GM12891 (cell line): Measurements from ENCODE around the gene MMP11.

Experiments
- POLR2A ChIP-seq: IDR thresholded peaks from 2 replicates; pipeline ENCODE4 v1.6.1; 2011; ENCODE audit warnings: low read depth, low read length, control low read depth
- TAF1 ChIP-seq: IDR thresholded peaks from 2 replicates; pipeline ENCODE4 v1.6.1; 2011; ENCODE audit warnings: low read depth, low read length, control low read depth

- TF ChIP-seq POLR2A, result no peak
- TF ChIP-seq TAF1, result no peak
Observed at GRCh38 chr22:23754220-23754919, 18.3 kb upstream of the MMP11 start, which contains the start of gene VPREB3.
